ENCODE data around the gene ZNF837.

ZNF837 gene

DNA sequence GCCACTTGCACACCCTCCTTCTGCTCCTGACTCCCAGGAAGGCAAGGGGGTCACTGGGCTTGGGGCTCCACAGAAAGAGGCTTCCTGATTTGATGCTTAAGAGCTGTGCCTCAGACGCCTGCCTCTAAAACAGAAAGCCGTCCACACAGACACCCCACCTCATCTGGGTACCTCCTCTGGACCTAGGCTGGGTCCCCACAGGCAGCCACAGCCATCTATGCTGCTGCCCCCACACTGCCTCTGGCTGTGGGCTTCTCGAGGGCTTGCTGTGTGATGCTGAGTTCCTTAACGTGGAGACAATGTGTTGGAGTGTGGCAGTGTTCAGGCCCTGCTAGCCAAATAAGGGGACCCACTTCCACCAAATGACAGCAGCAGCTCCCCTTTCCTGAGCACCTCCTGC is 62.5 kb downstream of the ZNF837 start:
- no peak for DNase-seq (ENCODE audit: low read depth)

All from activated T-cell treated with anti-CD3 and anti-CD28 coated beads for 24 hours (primary cell).